SKM-1 treated with dmso at 0.1 percent for 144 hours (cell line): ENCODE data around the gene MINAR1.

Experiments
- DNase-seq: peaks from one replicate; lab custom pipeline; 2025; ENCODE audit not compliant: unreplicated experiment; lab: John Stamatoyannopoulos, UW

The MINAR1 gene

GRCh38 chr15:79463043-79463780 lies 31.1 kb downstream of the MINAR1 start:
- DNase-seq: no peak

- no peak for DNase-seq
These were observed 31.7 kb downstream of the MINAR1 start for GRCh38 chr15:79463781-79464270.

- no peak for DNase-seq
These were observed 34.4 kb downstream of the MINAR1 start for GRCh38 chr15:79466488-79466887.

- DNase-seq: no peak
These were observed 35.9 kb downstream of the MINAR1 start for GRCh38 chr15:79467865-79468586.

GRCh38 chr15:79472446-79472845 lies 40.3 kb downstream of the MINAR1 start:
- DNase-seq: no peak

- DNase-seq: no peak
These were observed 42.1 kb downstream of the MINAR1 start for GRCh38 chr15:79474252-79474651.

GRCh38 chr15:79475306-79475705 lies 43.2 kb downstream of the MINAR1 start:
- no peak for DNase-seq

- DNase-seq: no peak
These were observed 46.0 kb downstream of the MINAR1 start for GRCh38 chr15:79478108-79478507.

GRCh38 chr15:79479616-79480015 lies 47.5 kb downstream of the MINAR1 start:
- no peak for DNase-seq

- no peak for DNase-seq
These were observed 49.7 kb downstream of the MINAR1 start for GRCh38 chr15:79481793-79482192.
